Measurements from ENCODE around the gene PRRC1. TPM values are rescaled to one million over a fixed set of nuclear protein-coding genes. Genes with fewer than 3 reads are reported as not detected.

The PRRC1 gene
- total RNA-seq, 4 donors from 2014 or later = 34.1 to 60.9 (median 46.3) TPM

DNA sequence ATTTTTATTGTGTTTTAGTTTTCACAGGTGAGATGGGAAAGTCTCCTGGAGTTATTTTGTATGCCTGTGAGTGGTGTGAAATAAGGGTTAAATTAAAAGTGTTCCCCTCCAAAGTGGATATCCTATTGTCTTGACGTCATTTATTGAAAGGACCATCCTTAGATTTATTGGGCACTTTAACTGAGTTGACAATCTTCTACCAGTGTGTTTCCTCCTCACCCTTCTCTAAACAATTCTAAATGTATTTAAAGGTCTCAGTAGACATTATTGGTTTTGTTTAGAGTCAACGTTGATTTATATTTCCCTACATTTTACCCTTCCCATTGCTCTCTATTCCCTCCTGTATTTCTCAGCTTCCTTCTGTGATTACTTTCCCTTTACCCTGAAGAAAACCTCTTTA is 40.8 kb downstream of the PRRC1 start:
- no peak overlapping the region for H3K27ac ChIP-seq
- no peaks in the 10 kb centered on the region for H3K27me3 ChIP-seq
- no peak for DNase-seq
- H3K9me3 ChIP-seq = no peaks in the 10 kb centered on the region
- no peak overlapping the region for H3K4me3 ChIP-seq
- TF ChIP-seq, protein P1, sequence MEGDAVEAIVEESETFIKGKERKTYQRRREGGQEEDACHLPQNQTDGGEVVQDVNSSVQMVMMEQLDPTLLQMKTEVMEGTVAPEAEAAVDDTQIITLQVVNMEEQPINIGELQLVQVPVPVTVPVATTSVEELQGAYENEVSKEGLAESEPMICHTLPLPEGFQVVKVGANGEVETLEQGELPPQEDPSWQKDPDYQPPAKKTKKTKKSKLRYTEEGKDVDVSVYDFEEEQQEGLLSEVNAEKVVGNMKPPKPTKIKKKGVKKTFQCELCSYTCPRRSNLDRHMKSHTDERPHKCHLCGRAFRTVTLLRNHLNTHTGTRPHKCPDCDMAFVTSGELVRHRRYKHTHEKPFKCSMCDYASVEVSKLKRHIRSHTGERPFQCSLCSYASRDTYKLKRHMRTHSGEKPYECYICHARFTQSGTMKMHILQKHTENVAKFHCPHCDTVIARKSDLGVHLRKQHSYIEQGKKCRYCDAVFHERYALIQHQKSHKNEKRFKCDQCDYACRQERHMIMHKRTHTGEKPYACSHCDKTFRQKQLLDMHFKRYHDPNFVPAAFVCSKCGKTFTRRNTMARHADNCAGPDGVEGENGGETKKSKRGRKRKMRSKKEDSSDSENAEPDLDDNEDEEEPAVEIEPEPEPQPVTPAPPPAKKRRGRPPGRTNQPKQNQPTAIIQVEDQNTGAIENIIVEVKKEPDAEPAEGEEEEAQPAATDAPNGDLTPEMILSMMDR (IDR thresholded peaks at IDR 0.05) = no peak
- TF ChIP-seq POLR2A (IDR thresholded peaks at IDR 0.05) = no peak
- peaks cover 0 to 11% (median 0%) of the 10 kb centered on the region in 3 donors for H3K36me3 ChIP-seq
- no peaks in the 10 kb centered on the region for H3K4me1 ChIP-seq

DNA sequence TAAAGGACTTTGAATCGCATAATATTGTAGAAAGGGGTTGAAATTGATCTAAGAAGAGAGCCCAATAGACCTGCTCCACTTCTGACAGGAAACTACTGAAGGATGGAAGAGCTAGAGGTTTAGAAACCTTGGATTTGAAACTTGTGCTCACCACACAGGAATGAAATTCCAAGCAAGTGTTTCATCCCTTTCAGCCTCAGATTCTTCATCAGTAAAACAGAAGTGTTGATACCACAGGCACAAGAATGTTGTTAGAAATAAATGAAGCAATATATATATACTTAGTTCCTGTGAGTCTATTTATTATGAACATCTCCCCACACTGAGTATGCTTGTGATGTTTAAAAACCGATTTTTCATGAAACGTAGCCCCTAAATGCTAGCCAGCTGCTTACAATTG is 43.8 kb downstream of the PRRC1 start:
- no peaks in the 10 kb centered on the region for H3K27me3 ChIP-seq
- no peak overlapping the region for H3K4me3 ChIP-seq
- H3K36me3 ChIP-seq = no peaks in the 10 kb centered on the region
- TF ChIP-seq, protein P1 (IDR thresholded peaks at IDR 0.05) = no peak
- no peak for TF ChIP-seq POLR2A (IDR thresholded peaks at IDR 0.05)
- H3K27ac ChIP-seq = no peak overlapping the region
- no peaks in the 10 kb centered on the region for H3K9me3 ChIP-seq
- no peaks in the 10 kb centered on the region for H3K4me1 ChIP-seq
- DNase-seq = no peak

DNA sequence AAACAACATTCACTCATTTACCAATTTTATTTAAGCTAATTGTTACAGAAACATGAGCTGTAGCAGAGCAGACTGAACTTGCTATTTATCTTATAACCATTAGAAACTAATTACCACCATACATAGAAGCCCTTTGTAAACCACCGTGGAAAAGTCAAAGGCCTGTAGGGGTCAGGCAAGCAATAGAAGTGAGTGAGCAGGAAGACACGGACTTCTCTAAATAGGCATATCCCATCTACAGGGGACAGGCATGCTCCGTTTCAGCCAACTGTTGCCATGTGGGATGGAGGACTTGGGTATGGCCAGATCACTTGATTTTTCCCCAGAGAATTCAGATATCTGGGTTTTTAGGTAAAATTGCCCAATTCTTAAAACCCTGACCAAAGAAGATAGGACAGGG is 44.8 kb downstream of the PRRC1 start:
- TF ChIP-seq, protein P1 (IDR thresholded peaks at IDR 0.05) = peak in 2 of 6 experiments; percentile 31 to 32
- no peak for TF ChIP-seq POLR2A (IDR thresholded peaks at IDR 0.05)

DNA sequence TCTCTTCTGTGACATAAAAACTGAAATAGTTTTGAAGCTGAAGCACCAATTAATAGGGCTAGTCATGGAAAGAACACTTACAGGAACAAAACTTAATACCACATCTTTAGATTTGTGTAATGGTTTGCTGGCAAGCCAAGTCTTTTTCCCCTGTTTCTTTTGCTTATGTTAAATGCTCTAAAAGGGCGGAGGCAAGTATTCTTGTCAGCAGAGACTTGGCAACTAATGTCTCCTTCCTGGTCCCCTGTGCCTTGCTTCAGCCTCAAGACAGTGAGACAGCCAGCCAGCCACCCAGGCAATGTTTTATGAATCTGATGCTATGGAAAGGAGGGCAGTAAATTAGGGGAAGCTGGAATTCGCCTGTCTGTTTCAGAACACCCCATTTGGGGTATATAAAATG is 45.7 kb downstream of the PRRC1 start:
- no peak for DNase-seq
- no peak overlapping the region for H3K27ac ChIP-seq
- TF ChIP-seq, protein P1 (IDR thresholded peaks at IDR 0.05) = no peak
- TF ChIP-seq POLR2A (IDR thresholded peaks at IDR 0.05) = no peak
- H3K9me3 ChIP-seq = no peaks in the 10 kb centered on the region
- no peaks in the 10 kb centered on the region for H3K4me1 ChIP-seq
- no peaks in the 10 kb centered on the region for H3K27me3 ChIP-seq
- no peaks in the 10 kb centered on the region for H3K36me3 ChIP-seq
- H3K4me3 ChIP-seq = no peak overlapping the region

More for the DNA sequence above, 44.8 kb downstream of the PRRC1 start:
- Histone ChIP-seq H3K27ac (no peak overlapping the region), H3K36me3 (no peaks in the 10 kb centered on the region), H3K4me3 (no peak overlapping the region), H3K9me3 (no peaks in the 10 kb centered on the region), H3K4me1 (no peaks in the 10 kb centered on the region), H3K27me3 (no peaks in the 10 kb centered on the region)
- no peak for DNase-seq

DNA sequence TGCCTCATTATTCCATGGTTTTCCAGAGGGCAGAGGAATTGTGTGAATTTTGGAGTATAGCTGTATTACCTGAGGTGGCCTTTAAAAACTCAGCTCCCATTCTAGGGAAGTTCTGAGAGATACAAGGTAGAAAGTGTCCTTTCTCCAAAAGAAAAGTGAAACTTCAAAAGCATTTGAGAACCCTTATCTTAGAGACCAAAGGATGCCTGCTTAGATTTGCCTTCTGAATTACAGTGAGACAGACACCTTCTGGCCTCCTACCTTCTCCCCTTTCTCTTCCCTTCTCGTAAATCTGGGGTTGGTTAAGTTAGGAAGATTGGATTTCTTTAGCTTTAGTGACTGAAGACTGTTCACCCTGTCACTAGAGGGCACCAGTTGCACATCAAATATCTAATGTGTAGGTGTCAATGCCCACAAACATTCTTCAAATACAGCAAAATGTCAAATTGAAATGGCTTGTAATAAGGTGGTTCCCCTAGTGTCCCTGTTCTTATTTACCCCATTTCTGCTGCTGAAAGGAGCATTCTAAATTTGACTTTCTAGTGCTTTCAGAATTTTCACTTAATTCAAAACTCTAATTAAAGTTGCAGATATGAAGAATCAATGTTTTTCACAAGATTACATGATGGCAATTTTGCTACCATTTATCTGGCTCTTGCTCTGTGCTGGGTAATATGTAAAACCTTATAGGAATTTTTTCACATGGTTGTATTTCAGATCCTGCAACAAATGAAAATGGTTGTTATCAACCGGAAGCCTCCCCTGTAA is 46.7 kb downstream of the PRRC1 start:
- Histone ChIP-seq H3K27ac (no peak overlapping the region), H3K36me3 (no peaks in the 10 kb centered on the region), H3K4me3 (no peak overlapping the region), H3K4me1 (no peaks in the 10 kb centered on the region), H3K27me3 (no peaks in the 10 kb centered on the region), H3K9me3 (no peaks in the 10 kb centered on the region)
- no peak for TF ChIP-seq POLR2A (IDR thresholded peaks at IDR 0.05)
- TF ChIP-seq, protein P1 (IDR thresholded peaks at IDR 0.05) = peak; percentile 7 to 90 (median 71)
- peak in 2 of 3 donors; percentile 18 to 72 for DNase-seq

All from Peyer's patch (tissue), 4 donors.